Hematopoietic multipotent progenitor cell treated with erythropoietin and hydrocortisone succinate and interleukin-3 and kit ligand, for 8 days (in vitro differentiated cells): ENCODE data around the gene ARL13B.
"Not testable (repeated sequence)": the region's sequence is repeated elsewhere in the genome, so short reads cannot be mapped to it uniquely, and the experiment has no call there.

Experiments used
- DNase-seq: peaks from one replicate; pipeline ENCODE4 v3.0.0-alpha.2; 2015

ARL13B gene

DNA sequence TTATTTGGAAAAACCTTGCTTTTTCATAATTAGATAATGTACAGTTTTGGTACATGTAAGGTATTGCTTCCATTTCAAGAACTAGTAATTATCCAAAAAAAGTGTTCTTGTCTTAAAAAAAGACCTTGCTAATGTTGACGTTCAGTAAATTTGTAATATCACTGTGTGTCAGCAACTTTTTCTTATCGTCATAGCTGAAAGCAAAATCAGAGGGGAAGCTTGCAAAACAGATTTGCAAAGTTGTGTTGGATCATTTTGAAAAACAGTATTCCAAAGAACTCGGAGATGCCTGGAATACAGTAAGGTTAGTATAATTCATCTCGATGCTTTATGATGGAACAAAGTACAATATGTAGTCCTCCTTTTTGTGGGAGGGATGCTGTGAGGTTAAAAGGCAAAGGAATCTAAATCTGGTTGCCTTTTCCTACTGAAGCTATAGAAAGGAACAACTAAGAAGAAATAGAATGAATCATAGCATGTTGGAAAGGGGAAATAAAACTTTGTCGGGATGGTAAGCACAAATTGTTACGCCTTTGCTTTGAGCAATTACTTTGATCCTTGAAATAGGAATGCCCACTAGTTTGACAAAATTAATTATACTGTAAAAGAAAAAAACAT, 84.4 kb downstream of the ARL13B start:
- no peak for DNase-seq

DNA sequence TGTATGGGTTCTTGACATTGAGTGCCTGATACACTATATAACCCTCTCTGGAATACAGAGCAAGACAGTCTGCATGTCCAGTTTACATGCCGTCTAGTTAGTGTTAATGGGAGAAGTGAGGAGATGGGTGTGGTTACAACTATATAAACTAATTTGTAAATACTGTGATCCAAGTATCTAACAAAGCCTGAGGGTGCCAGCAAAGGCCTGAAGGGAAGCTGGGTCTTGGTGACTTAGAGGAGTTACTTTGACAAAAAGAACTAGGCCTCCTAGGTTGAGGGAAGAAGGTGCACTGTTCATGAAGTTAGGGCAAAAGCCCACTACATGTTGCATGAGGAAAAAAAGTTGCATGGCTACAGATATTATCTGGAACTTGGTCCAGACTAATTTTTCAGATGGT, 85.2 kb downstream of the ARL13B start:
- no peak for DNase-seq

DNA sequence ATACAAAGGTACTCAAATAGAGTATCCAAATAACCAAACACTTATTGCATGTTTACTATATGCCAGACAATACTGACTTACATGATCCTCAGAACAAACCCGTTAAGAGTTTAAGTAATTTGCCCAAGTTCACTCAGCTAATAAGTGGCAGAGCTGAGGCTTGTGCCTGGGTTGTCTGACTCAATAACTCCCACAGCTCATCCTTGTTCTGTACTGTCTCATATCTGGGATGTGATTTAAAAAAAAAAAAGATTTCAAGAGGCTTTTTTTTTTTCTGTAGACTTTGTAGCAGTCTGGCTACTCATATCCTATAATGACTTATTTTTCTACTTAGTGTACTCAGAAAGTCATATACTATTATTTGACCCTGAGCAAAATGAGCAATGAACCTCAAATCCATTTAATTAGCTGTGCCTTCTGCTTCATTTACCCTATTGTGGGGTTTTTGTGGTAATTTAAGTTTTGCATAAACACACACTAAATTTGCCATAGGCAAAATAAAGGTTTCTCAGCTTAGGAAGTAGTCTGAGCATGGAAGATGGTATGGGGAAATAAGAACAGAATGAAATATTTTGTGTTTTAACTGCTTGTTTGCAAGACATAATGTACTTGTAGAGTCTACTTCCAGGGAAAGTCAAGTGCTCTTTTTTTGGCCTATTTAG, 86.0 kb downstream of the ARL13B start:
- no peak for DNase-seq

DNA sequence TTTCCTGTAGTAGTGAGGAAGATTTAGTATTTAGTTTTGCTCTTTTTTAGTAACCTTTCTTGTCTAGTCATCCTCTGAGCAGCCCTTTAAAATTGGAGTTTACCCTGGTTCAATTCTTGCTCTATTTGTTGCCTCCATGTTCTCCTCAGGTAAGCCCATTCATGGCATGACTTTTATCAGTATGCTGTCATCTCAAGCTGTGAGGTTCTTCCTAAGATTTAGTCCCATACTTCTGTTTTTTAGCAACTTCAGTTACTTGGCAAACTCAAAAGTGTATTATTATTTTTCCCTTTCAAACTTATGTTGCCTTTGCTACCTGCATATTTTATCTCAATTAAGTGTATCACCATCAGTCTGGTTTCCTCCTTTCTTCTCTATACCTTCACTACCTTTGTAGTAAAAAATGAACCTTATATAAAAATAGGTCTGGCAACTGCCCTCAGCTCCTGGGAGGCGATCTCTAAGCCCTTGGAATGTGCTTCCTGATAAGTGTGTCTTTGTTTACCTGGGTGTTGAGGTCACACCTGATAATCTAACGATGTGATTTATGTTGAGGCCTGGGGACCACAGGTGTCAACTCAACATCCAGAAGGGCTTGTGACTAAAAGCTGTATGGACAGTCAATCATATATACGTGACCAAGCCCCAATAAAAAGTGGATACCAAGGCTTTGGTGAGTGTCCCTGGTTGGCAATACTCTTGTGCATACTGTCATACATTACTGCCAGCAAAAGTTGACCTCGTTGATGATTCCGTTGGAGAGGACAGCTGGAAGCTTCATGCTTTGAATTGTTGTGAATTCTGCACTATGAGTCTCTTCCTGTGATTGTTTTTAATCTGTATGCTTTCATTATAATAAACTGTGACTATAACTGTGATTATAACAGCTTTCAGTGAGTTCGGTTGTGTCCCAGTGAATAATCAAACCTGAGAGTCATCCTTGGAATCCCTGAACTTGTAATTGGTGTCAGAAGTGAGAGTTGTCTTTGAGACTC, 86.8 kb downstream of the ARL13B start:
- DNase-seq: no peak

DNA sequence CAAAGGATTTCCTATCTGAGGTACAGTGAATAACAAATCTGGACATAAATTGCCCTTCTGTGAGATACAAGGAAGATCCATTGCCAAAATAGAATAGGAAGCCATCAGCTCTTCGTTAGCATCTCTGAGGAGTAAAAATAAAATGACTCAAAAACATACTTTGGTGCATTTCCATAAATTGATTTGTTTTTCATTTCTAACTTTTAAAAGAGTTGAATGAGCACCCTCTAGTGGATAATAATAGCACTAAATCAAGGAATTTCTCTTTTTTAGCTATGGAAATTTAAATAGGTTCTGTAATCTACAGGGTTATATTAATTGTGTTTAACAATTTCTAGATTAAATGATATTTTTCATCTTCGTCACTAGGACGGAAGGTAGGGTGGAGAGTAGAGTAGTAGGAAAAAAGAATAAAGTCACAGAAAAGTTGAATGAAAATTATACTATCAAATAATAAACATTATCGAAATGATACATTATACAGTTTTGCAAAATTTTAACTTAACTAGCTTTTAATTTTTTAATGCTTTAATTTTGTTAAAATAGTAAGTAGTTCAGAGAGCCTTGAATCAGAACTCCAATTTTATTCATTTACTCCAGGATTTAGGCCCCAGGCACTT, 89.3 kb downstream of the ARL13B start:
- DNase-seq: peak; percentile 47

DNA sequence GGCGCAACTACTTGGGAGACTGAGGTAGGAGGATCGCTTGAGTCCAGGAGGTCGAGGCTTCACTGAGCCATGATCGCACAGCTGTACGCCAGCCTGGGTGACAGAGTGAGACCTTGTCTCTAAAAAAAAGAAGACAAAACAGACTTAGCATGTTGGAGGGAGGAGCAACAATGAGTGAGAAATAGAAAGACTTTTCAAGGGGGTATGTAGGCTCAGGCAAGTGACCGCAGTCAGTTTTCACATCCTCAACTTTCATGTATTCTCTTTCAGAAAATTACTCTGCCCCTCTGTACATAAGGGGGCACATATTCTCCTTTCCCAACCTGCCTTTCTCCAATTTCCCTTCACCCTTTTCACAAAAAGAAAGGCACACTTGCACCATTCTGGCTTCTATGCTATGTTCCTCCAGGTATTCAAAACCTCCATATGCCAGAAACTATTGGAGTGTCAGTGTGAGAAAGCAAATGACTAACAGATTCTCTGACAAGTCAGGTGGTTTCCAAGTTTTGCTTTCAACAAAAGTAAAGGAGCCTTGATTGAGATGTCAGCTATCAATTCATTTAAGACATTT, 90.5 kb downstream of the ARL13B start:
- DNase-seq: no peak

DNA sequence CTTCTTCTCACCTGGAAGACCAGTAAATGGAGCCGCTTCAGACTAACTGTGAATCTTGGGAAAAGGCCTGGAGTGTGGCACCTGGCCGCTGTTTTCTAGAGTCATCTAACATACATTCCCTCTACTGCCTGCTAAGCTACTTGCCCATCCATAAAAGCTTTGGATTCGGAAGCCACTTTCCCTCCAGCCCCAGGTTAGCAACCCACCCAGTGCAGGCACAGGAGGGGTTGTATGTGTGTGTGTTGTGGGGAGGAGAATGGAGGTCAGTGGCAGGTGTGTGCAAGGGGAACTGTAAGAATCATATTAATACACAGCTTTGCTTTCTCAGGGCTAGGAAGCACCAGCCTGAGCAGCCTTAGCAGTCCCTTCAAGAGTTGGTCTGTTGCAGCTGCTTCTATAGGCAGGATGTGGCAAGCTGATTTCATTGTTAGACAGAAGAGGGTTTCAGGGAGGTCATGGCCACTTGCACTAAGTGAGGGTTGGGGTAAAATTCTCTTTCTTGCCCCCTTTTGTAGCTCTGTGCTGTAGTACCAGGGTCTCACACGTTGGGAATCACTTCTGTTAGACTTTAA, 91.8 kb downstream of the ARL13B start:
- DNase-seq: no peak

DNA sequence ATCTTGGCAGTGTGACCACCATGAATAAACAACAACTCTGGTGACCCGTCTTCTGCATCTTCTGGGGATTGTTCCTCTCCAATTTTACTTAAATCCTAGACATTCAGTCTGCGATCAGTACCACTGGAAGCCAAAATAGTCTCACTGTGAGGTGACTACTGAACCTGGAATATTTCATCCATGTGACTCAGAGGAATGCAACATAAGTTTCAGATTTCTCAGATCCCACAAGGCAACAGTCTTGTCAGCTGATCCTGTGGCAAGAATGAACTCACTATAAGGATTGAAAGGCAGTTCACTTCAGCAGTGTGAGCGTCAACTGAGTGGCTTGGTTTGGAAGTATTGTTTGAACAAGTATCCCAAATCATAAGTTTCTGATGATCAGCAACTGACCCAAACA, 96.1 kb downstream of the ARL13B start:
- DNase-seq: no peak

DNA sequence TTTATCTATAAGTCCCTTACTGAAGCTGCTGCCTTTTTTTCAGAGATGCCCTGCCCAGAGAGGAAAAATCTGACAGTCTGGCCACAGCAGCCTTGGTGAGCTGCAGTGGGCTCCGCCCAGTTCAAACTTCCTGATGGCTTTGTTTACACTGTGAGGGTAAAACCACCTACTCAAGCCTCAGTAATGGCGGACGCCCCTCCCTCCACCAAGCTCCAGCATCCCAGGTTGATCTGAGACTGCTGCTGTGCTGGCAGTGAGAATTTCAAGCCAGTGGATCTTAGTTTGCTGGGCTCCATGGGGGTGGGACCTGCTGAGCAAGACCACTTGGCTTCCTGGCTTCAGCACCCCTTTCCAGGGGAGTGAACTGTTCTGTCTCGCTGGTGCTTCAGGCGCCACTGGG, 100.6 kb downstream of the ARL13B start:
- DNase-seq: not testable (repeated sequence)

DNA sequence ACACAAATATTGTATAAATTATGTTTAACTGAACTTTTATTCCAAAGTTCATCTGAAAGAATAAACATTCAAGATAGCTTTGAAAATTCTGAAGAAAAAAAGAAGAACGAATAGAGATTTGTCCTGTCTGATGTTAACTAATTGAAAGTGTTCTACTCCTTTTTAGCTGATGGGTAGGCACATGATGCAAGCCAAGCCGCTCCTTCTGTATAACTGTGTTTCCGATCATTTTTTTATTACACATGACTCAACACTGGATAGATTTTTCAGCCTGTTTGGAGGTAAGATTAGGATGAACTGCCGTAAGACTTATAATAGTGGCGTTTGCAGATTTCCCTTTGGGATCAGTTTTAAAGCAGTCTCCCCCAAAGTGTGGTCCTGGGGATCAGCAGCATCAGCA, 101.9 kb downstream of the ARL13B start:
- no peak for DNase-seq

DNA sequence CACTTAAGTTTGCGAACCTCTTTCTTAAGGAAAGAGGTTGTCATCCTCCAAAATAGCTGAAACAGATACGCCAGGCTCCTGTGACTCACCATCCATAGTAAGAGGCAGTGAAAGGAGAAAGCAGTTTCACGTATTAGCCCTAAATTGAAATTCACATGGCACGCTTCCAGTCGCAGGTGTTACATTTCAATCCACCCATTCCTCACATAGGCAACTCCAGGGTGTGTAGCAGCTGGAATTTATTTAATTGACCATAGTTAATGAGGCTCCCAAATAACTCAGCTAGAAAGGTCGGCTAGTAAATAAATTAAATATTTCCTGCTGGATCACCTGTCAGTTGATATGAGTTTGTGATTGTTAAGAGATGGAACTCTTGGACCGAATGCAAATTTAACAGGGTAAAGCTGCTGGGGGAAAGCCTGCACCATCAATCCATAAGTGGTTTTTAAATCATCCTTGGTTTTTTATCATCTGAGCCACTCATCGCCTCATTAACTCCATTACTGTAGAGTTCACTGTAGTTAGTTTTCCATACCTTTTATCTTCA, 102.5 kb downstream of the ARL13B start:
- DNase-seq: no peak

DNA sequence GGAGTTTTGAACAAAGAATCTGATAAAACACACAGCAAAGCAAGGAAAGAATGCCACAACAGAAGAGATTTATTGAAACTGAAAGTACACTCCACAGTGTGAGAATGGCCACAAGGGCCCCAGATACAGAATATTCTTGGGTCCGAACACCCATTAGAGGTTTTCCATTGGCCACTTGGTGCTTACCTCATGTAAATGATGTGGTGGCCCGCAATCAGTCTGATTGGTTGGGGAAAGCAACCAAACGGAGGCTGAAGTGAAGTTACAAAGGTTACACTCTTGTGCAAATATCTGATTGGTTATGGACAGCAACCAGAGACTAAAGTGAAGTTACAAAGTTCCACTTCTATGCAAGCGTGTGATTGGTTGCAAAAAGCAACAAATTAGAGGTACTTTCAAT, 103.3 kb downstream of the ARL13B start:
- DNase-seq: no peak

DNA sequence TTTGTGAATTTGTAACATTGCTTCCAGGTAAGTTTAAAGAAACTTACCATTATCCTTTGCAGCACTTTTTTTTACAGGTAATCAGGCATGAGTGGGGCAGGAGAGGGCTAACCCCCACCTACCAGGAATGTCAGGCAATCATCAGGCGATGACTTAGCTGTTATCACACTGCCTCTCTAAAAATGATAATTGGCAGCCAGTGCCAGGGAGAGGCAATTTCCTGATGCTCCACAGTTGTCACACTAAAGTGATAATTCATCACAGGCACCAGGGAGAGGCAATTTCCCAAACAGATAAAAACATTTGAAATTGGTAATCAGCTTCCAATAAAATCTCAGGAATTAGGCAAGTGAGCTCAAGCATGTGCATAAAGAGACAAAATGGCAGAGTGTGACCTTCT, 109.2 kb downstream of the ARL13B start:
- DNase-seq: no peak

DNA sequence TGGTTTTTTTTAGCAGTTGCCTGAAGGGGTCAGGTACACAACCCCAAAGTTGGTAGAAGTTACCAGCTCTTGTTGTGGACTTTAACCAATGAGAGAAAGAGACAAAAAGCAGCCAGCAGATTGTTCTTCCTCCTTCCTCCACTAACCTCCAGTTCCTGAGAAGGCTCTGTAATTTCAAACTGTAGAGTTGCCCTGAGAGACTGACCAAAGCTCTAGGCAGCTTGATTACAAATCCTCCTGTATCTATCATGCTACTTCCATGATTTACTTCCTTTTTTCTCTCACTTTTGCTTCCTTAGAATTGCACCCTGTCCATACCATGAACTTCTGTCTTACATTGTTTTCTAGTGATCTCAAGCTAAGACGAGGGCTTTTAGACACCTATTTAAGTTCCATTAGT, 112.1 kb downstream of the ARL13B start:
- DNase-seq: no peak

DNA sequence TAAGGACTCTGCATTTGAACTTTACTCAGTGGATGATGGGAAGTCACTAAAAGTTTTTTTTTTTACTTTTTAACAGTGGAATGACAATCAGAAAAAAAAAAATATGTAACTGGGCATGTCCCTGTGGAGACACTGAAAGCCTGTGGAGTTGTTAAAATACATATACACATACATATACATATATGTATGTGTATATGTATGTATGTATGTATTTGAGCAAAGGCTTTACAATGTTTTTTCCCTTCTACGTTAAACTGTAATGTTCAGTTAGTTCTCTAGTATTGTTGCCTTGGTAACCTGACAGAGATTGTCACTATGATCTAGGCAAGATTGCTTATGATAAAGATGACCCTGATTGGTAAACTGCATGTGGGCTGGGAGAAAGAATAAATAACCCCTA, 113.2 kb downstream of the ARL13B start:
- no peak for DNase-seq

DNA sequence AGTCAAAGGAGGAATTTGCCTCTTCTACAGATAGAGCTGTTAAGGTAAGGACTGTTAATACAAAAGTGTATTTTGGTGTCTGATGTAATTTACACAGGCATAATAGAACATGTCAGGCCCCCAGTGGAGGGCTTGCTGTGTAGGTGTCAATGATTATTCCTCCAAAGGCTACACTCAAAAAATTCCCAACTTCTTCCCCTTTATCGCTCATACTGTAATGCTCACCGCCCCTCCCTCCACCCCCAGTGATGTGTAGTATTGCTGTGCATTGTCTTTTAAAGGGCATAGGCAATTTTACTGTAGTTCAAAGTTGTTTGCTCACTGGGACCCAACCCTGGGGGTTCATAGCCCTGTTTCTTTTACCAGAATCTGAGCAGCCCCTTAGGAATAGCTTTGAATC, 115.2 kb downstream of the ARL13B start:
- no peak for DNase-seq

DNA sequence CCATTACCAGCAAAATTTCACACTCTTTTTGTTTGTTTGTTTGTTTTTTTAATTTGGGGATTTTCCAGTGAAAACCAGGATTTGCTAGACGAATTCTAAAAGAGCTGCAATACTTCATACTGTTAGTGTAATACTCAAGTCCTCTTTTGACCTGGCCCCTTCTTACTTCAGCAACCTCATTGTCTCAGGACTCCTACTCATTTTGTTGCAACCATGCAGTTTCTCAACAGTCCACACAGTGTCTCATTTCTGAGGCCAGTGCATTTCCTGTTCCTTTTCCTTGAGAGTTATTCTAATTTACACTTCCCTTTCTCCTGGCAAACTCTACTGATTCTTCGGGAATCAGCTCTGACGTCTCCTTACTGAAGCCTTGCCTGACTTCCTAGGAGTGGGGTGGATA, 118.5 kb downstream of the ARL13B start:
- peak; percentile 15 for DNase-seq

DNA sequence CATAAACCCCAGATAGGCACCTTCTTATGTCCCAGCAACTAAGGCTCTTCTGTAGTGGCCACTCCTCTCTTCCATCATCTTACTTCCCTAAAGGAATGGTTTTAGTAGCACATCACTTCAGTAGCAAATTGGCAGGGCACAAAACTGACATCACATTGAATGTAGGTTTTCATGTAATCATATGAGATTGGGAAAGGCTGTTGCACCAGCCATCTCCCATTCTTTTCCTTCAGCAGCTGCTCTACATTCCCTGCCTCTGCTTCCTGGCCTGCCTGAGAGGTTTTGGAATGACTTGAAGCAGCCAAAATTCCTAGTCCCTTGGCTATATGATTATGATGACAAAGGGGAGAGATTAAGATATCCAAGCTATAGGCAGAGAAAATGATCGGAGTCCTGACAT, 119.4 kb downstream of the ARL13B start:
- no peak for DNase-seq

DNA sequence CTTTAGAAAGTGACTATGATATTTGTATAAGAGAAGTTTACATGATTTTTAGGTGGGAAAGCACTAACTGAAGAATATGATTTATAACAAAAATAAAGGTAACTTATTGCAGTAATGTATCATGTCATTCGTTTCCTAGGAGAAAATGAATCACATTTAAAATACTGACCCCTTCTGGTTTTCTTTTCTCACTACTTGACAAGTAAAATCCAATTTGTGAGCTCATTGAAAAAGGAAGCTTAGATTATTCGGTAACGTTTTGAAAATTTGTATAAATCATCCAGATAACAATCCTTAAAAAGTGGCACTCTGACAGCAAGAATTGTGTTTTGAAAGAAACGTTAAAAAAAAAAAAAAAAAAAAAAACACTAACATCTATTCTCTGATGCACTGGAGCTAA, 121.9 kb downstream of the ARL13B start:
- peak; percentile 35 for DNase-seq
